ENCODE data around the gene ERN1.

ERN1 gene

GRCh38 chr17:64083093-64083492, 46.9 kb downstream of the ERN1 start:
- H3K36me3 ChIP-seq (replicated peaks) = no peaks in the 10 kb centered on the region

GRCh38 chr17:64081802-64082799, 47.8 kb downstream of the ERN1 start:
- Histone ChIP-seq H3K27me3 (replicated peaks) (no peaks in the 10 kb centered on the region), H3K27ac (peak overlapping the region; percentile 36), H3K36me3 (replicated peaks) (no peaks in the 10 kb centered on the region), H3K4me3 (ENCODE audit: low read depth, low read length) (no peak overlapping the region)
- peak; percentile 33 for DNase-seq
- TF ChIP-seq CTCF (IDR thresholded peaks at IDR 0.05; ENCODE audit: low read depth, low read length, missing control alignments) = peak; percentile 28
- in situ Hi-C loops (cut with HindIII; ENCODE audit: low pct_ligation_motif_present, low sequenced_read_pairs) = no loop called here

More at GRCh38 chr17:64083093-64083492, 46.9 kb downstream of the ERN1 start:
- Histone ChIP-seq H3K27ac (no peak overlapping the region), H3K4me3 (ENCODE audit: low read depth, low read length) (no peak overlapping the region), H3K27me3 (replicated peaks) (no peaks in the 10 kb centered on the region)
- no peak for TF ChIP-seq CTCF (IDR thresholded peaks at IDR 0.05; ENCODE audit: low read depth, low read length, missing control alignments)
- no peak for DNase-seq
- in situ Hi-C loops (cut with HindIII; ENCODE audit: low pct_ligation_motif_present, low sequenced_read_pairs) = no loop called here

- DNase-seq = no peak
- TF ChIP-seq CTCF (IDR thresholded peaks at IDR 0.05; ENCODE audit: low read depth, low read length, missing control alignments) = no peak
- in situ Hi-C loops (cut with HindIII; ENCODE audit: low pct_ligation_motif_present, low sequenced_read_pairs) = no loop called here
- H3K4me3 ChIP-seq (ENCODE audit: low read depth, low read length) = no peak overlapping the region
- no peak overlapping the region for H3K27ac ChIP-seq
- H3K27me3 ChIP-seq (replicated peaks) = no peaks in the 10 kb centered on the region
- H3K36me3 ChIP-seq (replicated peaks) = no peaks in the 10 kb centered on the region
Measured at GRCh38 chr17:64080174-64080618, 49.7 kb downstream of the ERN1 start.

GRCh38 chr17:64077379-64077778, 52.6 kb downstream of the ERN1 start:
- no peak overlapping the region for H3K4me3 ChIP-seq (ENCODE audit: low read depth, low read length)
- DNase-seq = no peak
- in situ Hi-C loops (cut with HindIII; ENCODE audit: low pct_ligation_motif_present, low sequenced_read_pairs) = no loop called here
- H3K27me3 ChIP-seq (replicated peaks) = no peaks in the 10 kb centered on the region
- H3K36me3 ChIP-seq (replicated peaks) = no peaks in the 10 kb centered on the region
- TF ChIP-seq CTCF (IDR thresholded peaks at IDR 0.05; ENCODE audit: low read depth, low read length, missing control alignments) = no peak
- no peak overlapping the region for H3K27ac ChIP-seq

GRCh38 chr17:64075913-64076312, 54.0 kb downstream of the ERN1 start:
- in situ Hi-C loops (cut with HindIII; ENCODE audit: low pct_ligation_motif_present, low sequenced_read_pairs) = no loop called here
- DNase-seq = no peak
- TF ChIP-seq CTCF (IDR thresholded peaks at IDR 0.05; ENCODE audit: low read depth, low read length, missing control alignments) = no peak
- H3K27ac ChIP-seq = no peak overlapping the region
- H3K27me3 ChIP-seq (replicated peaks) = no peaks in the 10 kb centered on the region
- H3K36me3 ChIP-seq (replicated peaks) = peaks cover 6% of the 10 kb centered on the region
- H3K4me3 ChIP-seq (ENCODE audit: low read depth, low read length) = no peak overlapping the region

Measured in brain microvascular endothelial cell (primary cell).